HG03432 (cell line): ENCODE data around the gene SF3B4.
"Not testable (repeated sequence)": the region's sequence is repeated elsewhere in the genome, so short reads cannot be mapped to it uniquely, and the experiment has no call there.

Source experiments
- ATAC-seq: cut with Tn5 transposase; IDR thresholded peaks from one replicate; pipeline ENCODE4 v1.9.1; 2021; ENCODE audit warnings: mild to moderate bottlenecking, moderate library complexity; ENCODE audit not compliant: unreplicated experiment

SF3B4 gene

GRCh38 chr1:149888999-149889289 is 38.7 kb downstream of the SF3B4 start:
- no peak for ATAC-seq

GRCh38 chr1:149888247-149888998 is 39.2 kb downstream of the SF3B4 start:
- peak; percentile 34 for ATAC-seq

- ATAC-seq, result peak; percentile 42
Measured at GRCh38 chr1:149887456-149888246, 40.0 kb downstream of the SF3B4 start.

DNA sequence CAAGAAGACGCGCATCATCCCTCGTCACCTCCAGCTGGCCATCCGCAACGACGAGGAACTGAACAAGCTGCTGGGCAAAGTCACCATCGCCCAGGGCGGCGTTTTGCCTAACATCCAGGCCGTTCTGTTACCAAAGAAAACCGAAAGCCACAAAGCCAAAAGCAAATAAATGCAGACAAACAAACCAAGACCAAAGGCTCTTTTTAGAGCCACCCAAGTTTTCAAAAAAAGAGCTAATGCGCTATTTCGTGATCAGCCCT is 40.5 kb downstream of the SF3B4 start:
- not testable (repeated sequence) for ATAC-seq

DNA sequence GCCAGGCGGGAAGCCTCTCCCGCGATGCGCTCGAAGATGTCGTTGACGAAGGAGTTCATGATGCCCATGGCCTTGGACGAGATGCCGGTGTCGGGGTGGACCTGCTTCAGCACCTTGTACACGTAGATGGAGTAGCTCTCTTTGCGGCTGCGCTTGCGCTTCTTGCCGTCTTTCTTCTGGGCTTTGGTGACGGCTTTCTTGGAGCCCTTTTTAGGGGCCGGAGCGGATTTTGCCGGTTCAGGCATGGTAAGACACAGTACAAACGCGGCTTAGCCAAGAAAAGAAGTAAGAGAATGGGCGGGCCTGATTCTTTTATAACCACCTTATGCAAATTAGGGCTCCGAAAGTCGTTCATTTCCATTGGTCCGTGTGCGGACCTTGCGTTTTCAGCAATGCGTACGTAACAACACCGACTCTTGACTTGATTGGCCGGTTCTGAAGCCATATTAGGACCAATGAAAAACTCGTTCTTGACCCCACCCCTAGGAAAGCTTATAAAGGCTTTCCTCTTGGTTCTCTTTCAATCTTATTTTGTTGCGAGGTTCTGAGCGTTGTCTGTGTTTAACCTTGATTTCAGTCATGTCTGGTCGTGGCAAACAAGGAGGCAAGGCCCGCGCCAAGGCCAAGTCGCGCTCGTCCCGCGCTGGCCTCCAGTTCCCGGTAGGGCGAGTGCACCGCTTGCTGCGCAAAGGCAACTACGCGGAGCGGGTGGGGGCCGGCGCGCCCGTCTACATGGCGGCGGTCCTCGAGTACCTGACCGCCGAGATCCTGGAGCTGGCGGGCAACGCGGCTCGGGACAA is 41.0 kb downstream of the SF3B4 start:
- ATAC-seq, result peak; percentile 55

GRCh38 chr1:149886121-149886395 is 41.5 kb downstream of the SF3B4 start:
- ATAC-seq, result not testable (repeated sequence)

GRCh38 chr1:149885339-149886120 is 42.1 kb downstream of the SF3B4 start:
- ATAC-seq, result peak; percentile 8

DNA sequence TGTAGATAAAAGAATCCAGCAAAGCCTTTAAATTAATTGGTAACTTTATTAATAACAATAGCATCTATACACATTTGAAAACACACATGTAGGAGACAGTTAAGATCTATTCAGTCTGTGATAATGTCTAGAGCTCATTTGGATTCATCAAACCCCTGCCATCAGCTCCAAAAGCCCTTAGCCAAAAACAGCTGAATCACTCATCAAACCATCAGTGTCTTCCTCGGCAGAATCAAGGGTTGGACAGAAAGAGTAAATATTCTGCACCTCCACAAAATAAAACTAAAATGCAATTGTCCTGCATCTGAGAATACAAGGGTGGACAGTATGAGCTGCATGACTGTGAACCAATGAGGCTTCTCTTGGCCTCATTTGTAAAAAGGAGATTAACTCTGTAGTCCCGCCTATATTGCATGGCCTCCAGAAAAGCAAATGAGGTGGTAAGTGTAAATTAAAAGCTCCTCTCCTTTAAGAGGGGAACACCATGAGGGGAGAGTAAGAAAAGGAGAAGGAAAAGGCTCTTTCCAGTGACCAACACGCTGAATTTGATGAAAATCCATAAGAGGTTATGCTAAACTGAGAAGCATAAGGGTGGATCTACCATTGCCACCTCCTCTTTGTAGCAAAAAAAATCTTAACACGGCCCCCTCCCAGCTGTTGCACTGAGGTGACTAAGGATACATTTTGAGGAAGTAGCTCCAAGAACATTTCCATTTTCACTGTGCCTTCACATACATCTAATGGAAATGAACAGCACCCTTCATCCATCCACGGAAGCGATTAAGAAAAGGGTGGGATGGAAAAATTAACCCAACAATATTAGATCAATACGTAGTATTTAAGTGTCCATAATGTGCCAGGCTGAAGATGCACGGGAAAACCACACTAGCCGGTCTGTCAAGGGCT is 42.9 kb downstream of the SF3B4 start:
- ATAC-seq, result no peak

- ATAC-seq, result no peak
Measured at GRCh38 chr1:149883598-149884247, 43.9 kb downstream of the SF3B4 start.

DNA sequence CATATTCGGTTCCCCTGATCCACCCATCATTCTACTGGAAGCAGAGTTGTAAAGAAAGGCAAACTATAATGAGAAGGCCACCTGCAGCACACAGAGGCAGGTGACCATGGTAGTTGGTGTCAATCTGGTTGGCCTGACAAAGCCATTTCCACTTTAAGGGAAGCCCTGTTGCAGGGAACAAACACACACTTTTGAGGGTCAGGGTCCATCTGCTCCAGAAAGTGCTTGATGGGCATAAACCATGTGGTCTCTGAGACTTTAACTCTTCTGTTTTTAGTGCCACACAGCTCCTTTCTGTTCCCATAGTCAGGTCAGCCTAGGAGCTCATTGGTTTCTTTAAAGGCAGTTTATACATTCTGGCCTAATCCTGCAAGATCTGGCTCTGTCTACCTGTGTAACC is 45.7 kb downstream of the SF3B4 start:
- no peak for ATAC-seq

DNA sequence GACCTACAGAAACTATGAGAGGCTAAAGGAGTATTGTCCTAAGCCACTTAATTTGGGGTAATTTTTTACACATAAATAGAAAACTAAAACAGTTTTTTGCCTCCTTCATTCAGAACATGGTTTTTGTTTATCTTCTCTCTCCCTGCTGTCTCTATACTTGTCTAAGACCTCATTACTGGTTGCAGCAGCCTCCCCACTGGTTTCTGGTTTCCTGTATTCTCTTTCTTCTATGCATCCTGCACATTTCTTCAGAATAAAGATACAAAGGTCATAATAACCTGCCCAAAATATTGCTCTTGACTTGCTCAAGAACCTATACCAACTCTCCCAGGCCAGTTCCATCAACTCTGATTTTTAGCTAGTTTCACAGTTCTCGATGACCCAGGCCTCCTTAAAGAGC is 48.0 kb downstream of the SF3B4 start:
- no peak for ATAC-seq

GRCh38 chr1:149877211-149877946 is 50.2 kb downstream of the SF3B4 start:
- no peak for ATAC-seq
